HepG2 (cell line): ENCODE measurements around the gene OR5K2. TPM values are rescaled to one million over a fixed set of nuclear protein-coding genes. Genes with fewer than 3 reads are reported as not detected.

ENCODE experiments used
- ATAC-seq: fragments of 200-7000 bp; cut with Tn5 transposase; 3 replicates; pipeline ENCODE4 v1.9.1; 2020; ENCODE audit warnings: mild to moderate bottlenecking, moderate library complexity
- BruUV-seq: library from RNA; stranded (reverse); fragments of 400-500 nt; replicated peaks from 2 replicates; lab custom pipeline; 2021; lab: Mats Ljungman, UMichigan
- CTCF ChIA-PET: fragments of 300-600 bp; formaldehyde crosslinking; extraction: SDS; loops from one replicate; lab custom pipeline; 2021; ENCODE audit warnings: low total read pairs, inconsistent platforms, low intra/inter-chr PET ratio; lab: Yijun Ruan, JAX
- POLR2A ChIA-PET: fragments of 350-600 bp; sonication (Branson Sonifier 250); formaldehyde crosslinking; loops from one replicate; lab custom pipeline; 2020; ENCODE audit warnings: antibody characterized with exemption, inconsistent platforms; lab: Yijun Ruan, JAX
- DNase-seq: peaks from one replicate; pipeline ENCODE4 v3.0.0-alpha.2; 2015; ENCODE audit warnings: low spot score
- FAIRE-seq: peaks from 3 replicates; lab custom pipeline; 2011; peaks lifted over from hg19 to GRCh38; lab: Jason Lieb, UNC
- H2AFZ ChIP-seq: one replicate; pipeline ENCODE4 v1.6.1; 2011; ENCODE audit warnings: low read length, inconsistent platforms
- H3K27ac ChIP-seq: fragments of 300-600 bp; 3 replicates; pipeline ENCODE4 v1.8.0; 2011; ENCODE audit warnings: mixed run types, mild to moderate bottlenecking, mixed read lengths, low read length, inconsistent platforms; ENCODE audit not compliant: insufficient read depth; ENCODE audit errors: extremely low read length
- H3K27me3 ChIP-seq, 2 experiments: fragments of 200-600 bp in 1 of 2; 2 replicates in 1 of 2; 3 replicates in 1 of 2; pipeline versions ENCODE4 v1.6.0 to v1.8.0; 2011; ENCODE audit warnings: low read length in 2 of 2, mild to moderate bottlenecking in 2 of 2, moderate library complexity in 2 of 2, inconsistent platforms in 1 of 2; ENCODE audit not compliant: insufficient read depth in 2 of 2, control insufficient read depth in 1 of 2
- H3K36me3 ChIP-seq, 2 experiments: fragments of 200-600 bp in 1 of 2; replicated peaks in 1 of 2; 2 replicates in 1 of 2; 3 replicates in 1 of 2; pipeline versions ENCODE4 v1.5.1 to v1.8.0; 2011; ENCODE audit warnings: low read length in 2 of 2, inconsistent platforms in 1 of 2; ENCODE audit not compliant: insufficient read depth in 2 of 2, control insufficient read depth in 1 of 2
- H3K4me1 ChIP-seq: 2 replicates; pipeline ENCODE4 v1.5.1; 2012; ENCODE audit warnings: low read length, inconsistent platforms; ENCODE audit not compliant: insufficient read depth
- H3K4me2 ChIP-seq: 2 replicates; pipeline ENCODE4 v1.6.0; 2011; ENCODE audit warnings: low read depth, low read length, inconsistent platforms
- H3K4me3 ChIP-seq, 3 experiments: fragments of 200-600 bp in 1 of 3; sonication (generic), shearing (Covaris generic) in 1 of 3; replicated peaks in 1 of 3; 2 replicates each; pipeline ENCODE4 v1.5.1; 2011 to 2016; ENCODE audit warnings: low read length in 3 of 3, inconsistent platforms in 2 of 3, low read depth in 2 of 3, mild to moderate bottlenecking in 2 of 3, control low read depth in 1 of 3, mixed read lengths in 1 of 3; ENCODE audit not compliant: insufficient read depth in 1 of 3
- H3K79me2 ChIP-seq: one replicate; pipeline ENCODE4 v1.6.1; 2011; ENCODE audit warnings: low read length, inconsistent platforms; ENCODE audit not compliant: insufficient read depth
- H3K9ac ChIP-seq: 2 replicates; pipeline ENCODE4 v1.6.0; 2011; ENCODE audit warnings: mild to moderate bottlenecking, low read depth, low read length, inconsistent platforms; ENCODE audit not compliant: insufficient read depth
- H3K9me3 ChIP-seq: 2 replicates; pipeline ENCODE4 v1.5.1; 2012; ENCODE audit warnings: mild to moderate bottlenecking, low read length
- H4K20me1 ChIP-seq: 2 replicates; pipeline ENCODE4 v1.6.0; 2011; ENCODE audit warnings: inconsistent platforms, mild to moderate bottlenecking, low read length, moderate library complexity; ENCODE audit not compliant: insufficient read depth
- CEBPB ChIP-seq: IDR thresholded peaks from 2 replicates; pipeline ENCODE4 v1.6.1; 2011; ENCODE audit warnings: low read depth, low read length, improper control_type of control experiment, borderline replicate concordance
- MTA1 ChIP-seq: sonication (generic); formaldehyde crosslinking; IDR thresholded peaks from 2 replicates; pipeline ENCODE4 v1.4.0; 2020; ENCODE audit warnings: missing genetic modification reagents, mild to moderate bottlenecking, borderline replicate concordance
- TAF1 ChIP-seq: sonication (generic); formaldehyde crosslinking; IDR thresholded peaks from 2 replicates; pipeline ENCODE4 v1.4.0; 2020; ENCODE audit warnings: missing genetic modification reagents
- ZNF496 ChIP-seq: sonication (generic); formaldehyde crosslinking; IDR thresholded peaks from 2 replicates; pipeline ENCODE4 v1.8.1; 2023; ENCODE audit warnings: mild to moderate bottlenecking, moderate library complexity, missing genetic modification reagents; ENCODE audit not compliant: insufficient replicate concordance
- ZNF572 ChIP-seq: sonication (generic); formaldehyde crosslinking; IDR thresholded peaks from 2 replicates; pipeline ENCODE4 v1.5.1; 2020; ENCODE audit warnings: mild to moderate bottlenecking, missing genetic modification reagents
- ZNF891 ChIP-seq: sonication (generic); formaldehyde crosslinking; IDR thresholded peaks from 2 replicates; pipeline ENCODE4 v1.5.0; 2020; ENCODE audit warnings: mild to moderate bottlenecking, missing genetic modification reagents
- WGBS: methylation state at CpG from one replicate; pipeline ENCODE4 v1.1.6; 2017; ENCODE audit warnings: low lambda C conversion rate; 5-methylcytosine and 5-hydroxymethylcytosine counted together
- in situ Hi-C: cut with HindIII; loops from 2 replicates; pipeline ENCODE4 v1.10.0; 2017; ENCODE audit warnings: low pct_unique_long_range_greater_than_20kb; ENCODE audit not compliant: extremely low pct_ligation_motif_present
- intact Hi-C: fragments of 100-400 bp; cut with micrococcal nuclease; formaldehyde crosslinking; loops from one replicate; pipeline ENCODE4 v1.10.0; 2022; ENCODE audit not compliant: unreplicated experiment
- polyA plus RNA-seq, 8 experiments: library from polyadenylated mRNA; depleted of rRNA in 3 of 8; stranded (reverse) in 7 of 8; unstranded in 1 of 8; fragments of >200 nt; fragmentation: Illumina TruSeq in 4 of 8; extraction: Trizol in 4 of 8; gene quantifications; 2 replicates each; pipeline versions ENCODE4 v1.2.1 to v1.2.3, GENCODE V29; 2011 to 2016; ENCODE audit warnings: low read depth in 4 of 8, missing spikeins in 1 of 8, mixed read lengths in 1 of 8; ENCODE audit not compliant: insufficient read depth in 1 of 8
- total RNA-seq, 5 experiments: library from RNA; depleted of rRNA; stranded (reverse); fragments of >200 nt; fragmentation: Illumina TruSeq; extraction: Trizol; gene quantifications; 2 replicates each; pipeline ENCODE4 v1.2.3, GENCODE V29; 2016; ENCODE audit warnings: low read depth in 1 of 5
- TF ChIP-seq, protein P1 (sequence below): fragments of 450-650 bp; IDR thresholded peaks from 2 replicates; pipeline ENCODE4 v1.6.1; 2017; ENCODE audit warnings: mild to moderate bottlenecking
- TF ChIP-seq, protein P2 (sequence below): IDR thresholded peaks from 2 replicates; pipeline ENCODE4 v1.6.1; 2016; ENCODE audit warnings: low read depth, missing genetic modification reagents, missing compliant biosample characterization

Gene OR5K2
- total and polyA plus RNA-seq, 2 of the 13 experiments (the other 11 are each of a cell fraction or from before 2014, with no cell fraction given), result not detected

DNA sequence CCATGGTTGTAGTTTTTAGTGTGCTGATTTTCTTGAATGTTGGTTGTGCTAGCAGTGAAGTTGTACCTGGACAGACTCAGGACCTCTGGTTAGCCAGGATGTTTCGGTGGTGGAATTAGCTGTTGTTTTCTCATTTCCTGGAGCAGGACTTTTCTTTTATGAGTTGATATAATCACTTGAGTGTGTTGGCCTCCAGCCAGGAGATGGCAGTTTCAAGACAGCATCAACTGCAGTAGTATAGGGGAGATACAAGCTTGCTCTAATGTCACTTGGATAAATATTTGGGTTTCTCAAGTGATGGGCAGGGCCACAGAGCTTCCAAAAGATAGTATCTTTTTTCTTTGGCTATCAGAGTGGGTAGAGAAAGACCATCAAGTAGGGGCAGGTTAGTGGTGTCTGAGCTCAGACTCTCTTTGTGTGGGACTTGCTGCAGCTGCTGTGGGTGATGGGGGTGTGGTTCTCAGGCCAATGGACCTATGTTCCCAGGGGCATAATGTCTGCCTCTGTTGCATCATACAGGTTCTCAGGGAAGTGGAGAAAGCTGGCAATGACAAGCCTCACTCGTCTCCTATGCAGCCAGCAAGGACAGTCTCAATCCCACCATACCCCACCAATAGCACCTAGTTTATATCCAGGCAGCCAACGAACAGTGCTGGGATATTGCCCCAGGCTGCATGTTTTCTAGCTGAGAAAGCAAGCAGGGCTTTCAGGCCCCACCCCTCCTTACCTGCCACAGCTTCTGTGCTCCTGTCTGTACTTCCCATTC is 14.6 kb upstream of the OR5K2 start:
- ATAC-seq (peak; percentile 37), FAIRE-seq (no peak), DNase-seq (no peak)
- Histone ChIP-seq H3K4me2 (no peak overlapping the region), H2AFZ (no peak overlapping the region), H3K9ac (no peak overlapping the region), H3K27me3 (no peaks in the 10 kb centered on the region; a peak in 1 of 5 replicates), H3K27ac (no peak overlapping the region), H3K4me1 (no peaks in the 10 kb centered on the region), H3K36me3 (no peaks in the 10 kb centered on the region), H3K4me3 (no peak overlapping the region), H3K79me2 (no peaks in the 10 kb centered on the region), H4K20me1 (no peaks in the 10 kb centered on the region), H3K9me3 (no peaks in the 10 kb centered on the region)
- in situ Hi-C loops (no loop called here), intact Hi-C loops (no loop called here)
- WGBS, result 13% methylated on average over 1 of the region's 3 CpGs
- POLR2A ChIA-PET, result no interaction called here
- BruUV-seq, result no TSS peak
- TF ChIP-seq CEBPB (peak; percentile 40; the same call in 1 of the 2 replicates), ZNF572 (no peak)
- TF ChIP-seq, all 625 proteins: peak for 1
- CTCF ChIA-PET, result no interaction called here

DNA sequence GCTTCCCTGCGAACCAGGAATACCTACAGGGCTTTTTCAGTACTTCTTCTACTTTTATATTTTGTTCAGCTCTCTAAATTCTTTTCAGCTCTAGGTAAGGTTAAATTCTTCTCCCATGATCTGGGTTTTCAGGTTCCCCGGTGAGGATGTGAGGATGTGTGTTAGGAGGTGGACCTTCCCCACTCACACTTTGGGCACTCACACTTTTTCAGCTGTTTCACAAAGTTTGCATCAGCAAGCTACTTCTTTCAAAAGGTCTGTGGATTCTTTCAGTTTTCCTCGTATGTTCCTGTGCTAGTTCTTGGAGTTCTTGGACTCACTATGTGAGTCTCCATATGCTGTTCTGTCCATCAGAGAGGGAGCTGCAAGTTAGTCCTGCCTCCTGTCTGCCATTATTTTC is 13.9 kb upstream of the OR5K2 start:
- ATAC-seq (no peak), FAIRE-seq (no peak), DNase-seq (no peak)
- Histone ChIP-seq H3K27ac (no peak overlapping the region), H3K79me2 (no peaks in the 10 kb centered on the region), H3K4me3 (no peak overlapping the region), H2AFZ (no peak overlapping the region), H3K4me2 (no peak overlapping the region; the same call in 1 of the 2 replicates), H3K4me1 (no peaks in the 10 kb centered on the region), H3K36me3 (no peaks in the 10 kb centered on the region), H4K20me1 (no peaks in the 10 kb centered on the region), H3K27me3 (no peaks in the 10 kb centered on the region; a peak in 1 of 5 replicates), H3K9me3 (no peaks in the 10 kb centered on the region), H3K9ac (no peak overlapping the region)
- 18% methylated on average over 3 of the region's 3 CpGs for WGBS
- in situ Hi-C loops (no loop called here), intact Hi-C loops (no loop called here)
- ChIA-PET POLR2A (no interaction called here), CTCF (no interaction called here)
- no TSS peak for BruUV-seq
- TF ChIP-seq MTA1 (CRISPR knock-in tag) (no peak), ZNF496 (CRISPR knock-in tag) (no peak), ZNF891 (CRISPR knock-in tag) (no peak), ZNF572 (no peak), TAF1 (no peak)
- TF ChIP-seq, protein P1, sequence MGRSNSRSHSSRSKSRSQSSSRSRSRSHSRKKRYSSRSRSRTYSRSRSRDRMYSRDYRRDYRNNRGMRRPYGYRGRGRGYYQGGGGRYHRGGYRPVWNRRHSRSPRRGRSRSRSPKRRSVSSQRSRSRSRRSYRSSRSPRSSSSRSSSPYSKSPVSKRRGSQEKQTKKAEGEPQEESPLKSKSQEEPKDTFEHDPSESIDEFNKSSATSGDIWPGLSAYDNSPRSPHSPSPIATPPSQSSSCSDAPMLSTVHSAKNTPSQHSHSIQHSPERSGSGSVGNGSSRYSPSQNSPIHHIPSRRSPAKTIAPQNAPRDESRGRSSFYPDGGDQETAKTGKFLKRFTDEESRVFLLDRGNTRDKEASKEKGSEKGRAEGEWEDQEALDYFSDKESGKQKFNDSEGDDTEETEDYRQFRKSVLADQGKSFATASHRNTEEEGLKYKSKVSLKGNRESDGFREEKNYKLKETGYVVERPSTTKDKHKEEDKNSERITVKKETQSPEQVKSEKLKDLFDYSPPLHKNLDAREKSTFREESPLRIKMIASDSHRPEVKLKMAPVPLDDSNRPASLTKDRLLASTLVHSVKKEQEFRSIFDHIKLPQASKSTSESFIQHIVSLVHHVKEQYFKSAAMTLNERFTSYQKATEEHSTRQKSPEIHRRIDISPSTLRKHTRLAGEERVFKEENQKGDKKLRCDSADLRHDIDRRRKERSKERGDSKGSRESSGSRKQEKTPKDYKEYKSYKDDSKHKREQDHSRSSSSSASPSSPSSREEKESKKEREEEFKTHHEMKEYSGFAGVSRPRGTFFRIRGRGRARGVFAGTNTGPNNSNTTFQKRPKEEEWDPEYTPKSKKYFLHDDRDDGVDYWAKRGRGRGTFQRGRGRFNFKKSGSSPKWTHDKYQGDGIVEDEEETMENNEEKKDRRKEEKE, result no peak
- TF ChIP-seq, protein P2, sequence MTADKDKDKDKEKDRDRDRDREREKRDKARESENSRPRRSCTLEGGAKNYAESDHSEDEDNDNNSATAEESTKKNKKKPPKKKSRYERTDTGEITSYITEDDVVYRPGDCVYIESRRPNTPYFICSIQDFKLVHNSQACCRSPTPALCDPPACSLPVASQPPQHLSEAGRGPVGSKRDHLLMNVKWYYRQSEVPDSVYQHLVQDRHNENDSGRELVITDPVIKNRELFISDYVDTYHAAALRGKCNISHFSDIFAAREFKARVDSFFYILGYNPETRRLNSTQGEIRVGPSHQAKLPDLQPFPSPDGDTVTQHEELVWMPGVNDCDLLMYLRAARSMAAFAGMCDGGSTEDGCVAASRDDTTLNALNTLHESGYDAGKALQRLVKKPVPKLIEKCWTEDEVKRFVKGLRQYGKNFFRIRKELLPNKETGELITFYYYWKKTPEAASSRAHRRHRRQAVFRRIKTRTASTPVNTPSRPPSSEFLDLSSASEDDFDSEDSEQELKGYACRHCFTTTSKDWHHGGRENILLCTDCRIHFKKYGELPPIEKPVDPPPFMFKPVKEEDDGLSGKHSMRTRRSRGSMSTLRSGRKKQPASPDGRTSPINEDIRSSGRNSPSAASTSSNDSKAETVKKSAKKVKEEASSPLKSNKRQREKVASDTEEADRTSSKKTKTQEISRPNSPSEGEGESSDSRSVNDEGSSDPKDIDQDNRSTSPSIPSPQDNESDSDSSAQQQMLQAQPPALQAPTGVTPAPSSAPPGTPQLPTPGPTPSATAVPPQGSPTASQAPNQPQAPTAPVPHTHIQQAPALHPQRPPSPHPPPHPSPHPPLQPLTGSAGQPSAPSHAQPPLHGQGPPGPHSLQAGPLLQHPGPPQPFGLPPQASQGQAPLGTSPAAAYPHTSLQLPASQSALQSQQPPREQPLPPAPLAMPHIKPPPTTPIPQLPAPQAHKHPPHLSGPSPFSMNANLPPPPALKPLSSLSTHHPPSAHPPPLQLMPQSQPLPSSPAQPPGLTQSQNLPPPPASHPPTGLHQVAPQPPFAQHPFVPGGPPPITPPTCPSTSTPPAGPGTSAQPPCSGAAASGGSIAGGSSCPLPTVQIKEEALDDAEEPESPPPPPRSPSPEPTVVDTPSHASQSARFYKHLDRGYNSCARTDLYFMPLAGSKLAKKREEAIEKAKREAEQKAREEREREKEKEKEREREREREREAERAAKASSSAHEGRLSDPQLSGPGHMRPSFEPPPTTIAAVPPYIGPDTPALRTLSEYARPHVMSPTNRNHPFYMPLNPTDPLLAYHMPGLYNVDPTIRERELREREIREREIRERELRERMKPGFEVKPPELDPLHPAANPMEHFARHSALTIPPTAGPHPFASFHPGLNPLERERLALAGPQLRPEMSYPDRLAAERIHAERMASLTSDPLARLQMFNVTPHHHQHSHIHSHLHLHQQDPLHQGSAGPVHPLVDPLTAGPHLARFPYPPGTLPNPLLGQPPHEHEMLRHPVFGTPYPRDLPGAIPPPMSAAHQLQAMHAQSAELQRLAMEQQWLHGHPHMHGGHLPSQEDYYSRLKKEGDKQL, result no peak
